ENCODE results near the gene CDX2.
A peak's percentile ranks its signal among the peaks of the same experiment; 100 is the strongest.

CDX2 gene

DNA sequence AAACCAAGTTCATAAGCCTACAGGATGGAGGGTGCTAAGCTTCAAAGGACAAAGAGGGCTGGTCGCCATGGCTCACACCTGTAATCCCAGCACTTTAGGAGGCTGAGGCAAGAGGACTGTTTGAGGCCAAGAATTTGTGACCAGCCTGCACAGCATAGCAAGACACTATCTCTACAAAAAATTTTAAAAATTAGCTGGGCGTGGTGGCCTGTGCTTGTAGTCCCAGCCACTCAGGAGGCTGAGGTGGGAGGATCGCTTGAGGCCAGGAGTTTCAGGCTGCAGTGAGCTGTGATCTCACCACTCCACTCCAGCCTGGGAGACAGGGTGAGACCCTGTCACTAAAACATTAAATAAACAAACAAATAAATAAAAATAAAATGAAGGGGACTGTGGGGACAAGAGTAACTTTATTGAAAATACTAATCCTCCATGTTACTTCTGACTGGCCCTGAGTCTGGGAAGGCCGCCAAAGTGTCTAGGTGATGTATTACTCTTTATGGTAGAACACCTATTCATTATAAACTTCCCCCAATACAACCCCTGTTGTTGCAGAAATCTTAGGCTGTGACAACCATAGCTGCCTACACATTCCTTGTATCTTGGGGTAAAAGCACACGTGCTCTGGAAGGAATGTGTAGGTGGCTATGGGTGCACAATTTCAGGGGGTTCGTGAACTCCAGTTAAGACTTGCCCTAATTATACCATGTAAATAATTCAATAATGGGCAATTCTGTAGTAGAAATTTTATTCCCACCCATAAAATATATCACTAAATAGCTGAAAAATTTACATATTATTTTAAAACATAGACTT lies 34.0 kb upstream of the CDX2 start:
- in situ Hi-C loops (cut with HindIII; ENCODE audit: low sequenced_read_pairs): no loop called here
- no peak for DNase-seq (ENCODE audit: low read depth, low spot score)
- no peak overlapping the region for H3K4me3 ChIP-seq (ENCODE audit: low read depth, low read length)
- TF ChIP-seq, protein P1, sequence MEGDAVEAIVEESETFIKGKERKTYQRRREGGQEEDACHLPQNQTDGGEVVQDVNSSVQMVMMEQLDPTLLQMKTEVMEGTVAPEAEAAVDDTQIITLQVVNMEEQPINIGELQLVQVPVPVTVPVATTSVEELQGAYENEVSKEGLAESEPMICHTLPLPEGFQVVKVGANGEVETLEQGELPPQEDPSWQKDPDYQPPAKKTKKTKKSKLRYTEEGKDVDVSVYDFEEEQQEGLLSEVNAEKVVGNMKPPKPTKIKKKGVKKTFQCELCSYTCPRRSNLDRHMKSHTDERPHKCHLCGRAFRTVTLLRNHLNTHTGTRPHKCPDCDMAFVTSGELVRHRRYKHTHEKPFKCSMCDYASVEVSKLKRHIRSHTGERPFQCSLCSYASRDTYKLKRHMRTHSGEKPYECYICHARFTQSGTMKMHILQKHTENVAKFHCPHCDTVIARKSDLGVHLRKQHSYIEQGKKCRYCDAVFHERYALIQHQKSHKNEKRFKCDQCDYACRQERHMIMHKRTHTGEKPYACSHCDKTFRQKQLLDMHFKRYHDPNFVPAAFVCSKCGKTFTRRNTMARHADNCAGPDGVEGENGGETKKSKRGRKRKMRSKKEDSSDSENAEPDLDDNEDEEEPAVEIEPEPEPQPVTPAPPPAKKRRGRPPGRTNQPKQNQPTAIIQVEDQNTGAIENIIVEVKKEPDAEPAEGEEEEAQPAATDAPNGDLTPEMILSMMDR (IDR thresholded peaks at IDR 0.05; ENCODE audit: low read depth, low read length): no peak

DNA sequence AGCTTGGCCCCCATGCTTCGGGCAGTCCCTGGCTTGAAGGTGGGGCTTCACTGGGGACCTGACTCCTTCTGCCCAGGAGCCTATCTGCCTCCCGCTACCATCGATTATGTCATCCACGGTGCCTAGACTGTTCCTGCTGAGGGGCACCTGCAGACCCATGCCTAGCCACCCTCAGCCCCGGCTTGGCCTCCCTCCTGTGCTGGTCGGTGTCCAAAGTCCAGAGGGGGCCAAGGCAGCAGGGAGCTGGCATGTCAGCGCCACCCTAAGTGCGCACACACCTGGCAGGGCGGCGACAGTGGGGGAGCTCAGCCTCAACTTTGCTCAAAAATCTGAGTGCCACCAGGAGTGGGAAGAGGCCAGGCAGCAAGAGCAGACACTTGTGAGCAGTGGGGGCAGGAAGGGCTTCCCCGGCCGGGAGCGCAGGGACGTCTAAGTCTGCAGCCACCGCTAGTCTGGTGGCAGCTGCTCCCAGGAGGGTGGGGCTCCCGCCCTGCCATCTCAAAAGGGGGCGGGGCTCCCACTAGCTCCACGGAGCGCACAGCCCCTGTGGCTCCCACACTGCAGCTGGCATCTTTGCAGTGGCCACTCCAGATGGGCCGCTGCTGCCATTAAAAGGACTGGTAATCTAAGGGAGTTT lies 32.8 kb upstream of the CDX2 start:
- H3K4me3 ChIP-seq (ENCODE audit: low read depth, low read length): no peak overlapping the region
- TF ChIP-seq, protein P1 (IDR thresholded peaks at IDR 0.05; ENCODE audit: low read depth, low read length): no peak
- in situ Hi-C loops (cut with HindIII; ENCODE audit: low sequenced_read_pairs): no loop called here
- DNase-seq (ENCODE audit: low read depth, low spot score): no peak

DNA sequence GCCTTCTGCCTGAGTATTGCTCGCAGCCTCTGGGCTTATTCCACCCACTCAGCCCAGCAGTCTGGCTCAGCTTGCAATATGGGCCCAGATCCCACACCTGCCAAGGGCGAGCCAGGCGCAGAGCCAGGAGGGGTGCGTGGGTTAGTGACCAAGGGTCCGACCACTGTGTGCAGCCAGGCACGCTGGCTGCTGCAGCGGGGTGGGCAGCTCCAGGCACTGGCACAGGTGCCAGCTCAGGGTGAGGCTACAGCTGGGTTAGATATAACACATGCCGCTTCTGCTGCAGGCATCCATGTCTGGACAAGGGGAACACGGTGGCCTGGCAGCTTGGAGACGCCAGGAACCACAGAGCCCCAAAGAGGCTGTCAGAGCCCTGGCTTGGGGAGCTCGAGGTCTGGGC lies 31.9 kb upstream of the CDX2 start:
- no peak overlapping the region for H3K4me3 ChIP-seq (ENCODE audit: low read depth, low read length)
- TF ChIP-seq, protein P1 (IDR thresholded peaks at IDR 0.05; ENCODE audit: low read depth, low read length): no peak
- DNase-seq (ENCODE audit: low read depth, low spot score): no peak
- in situ Hi-C loops (cut with HindIII; ENCODE audit: low sequenced_read_pairs): no loop called here

DNA sequence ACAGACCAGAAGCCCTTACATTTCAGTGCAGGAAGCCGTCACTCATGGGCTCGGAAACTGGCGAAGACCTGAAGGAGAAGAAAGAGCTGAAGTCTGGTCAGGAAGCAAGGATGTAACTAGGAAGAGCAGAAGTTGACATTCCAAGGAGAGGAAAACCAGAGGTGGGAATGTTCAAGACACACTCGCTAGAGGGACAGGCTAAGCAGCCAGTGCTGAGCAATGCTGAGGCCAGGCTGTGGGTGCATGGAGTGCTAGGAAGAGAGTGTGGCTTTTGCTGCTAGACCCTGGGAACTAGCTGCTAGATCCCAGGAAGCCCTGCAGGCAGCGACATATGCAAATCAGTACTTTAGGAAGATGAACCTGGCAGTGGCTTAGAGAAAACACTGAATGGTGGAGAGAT lies 31.5 kb upstream of the CDX2 start:
- DNase-seq (ENCODE audit: low read depth, low spot score): no peak
- in situ Hi-C loops (cut with HindIII; ENCODE audit: low sequenced_read_pairs): no loop called here
- TF ChIP-seq, protein P1 (IDR thresholded peaks at IDR 0.05; ENCODE audit: low read depth, low read length): no peak
- H3K4me3 ChIP-seq (ENCODE audit: low read depth, low read length): no peak overlapping the region

DNA sequence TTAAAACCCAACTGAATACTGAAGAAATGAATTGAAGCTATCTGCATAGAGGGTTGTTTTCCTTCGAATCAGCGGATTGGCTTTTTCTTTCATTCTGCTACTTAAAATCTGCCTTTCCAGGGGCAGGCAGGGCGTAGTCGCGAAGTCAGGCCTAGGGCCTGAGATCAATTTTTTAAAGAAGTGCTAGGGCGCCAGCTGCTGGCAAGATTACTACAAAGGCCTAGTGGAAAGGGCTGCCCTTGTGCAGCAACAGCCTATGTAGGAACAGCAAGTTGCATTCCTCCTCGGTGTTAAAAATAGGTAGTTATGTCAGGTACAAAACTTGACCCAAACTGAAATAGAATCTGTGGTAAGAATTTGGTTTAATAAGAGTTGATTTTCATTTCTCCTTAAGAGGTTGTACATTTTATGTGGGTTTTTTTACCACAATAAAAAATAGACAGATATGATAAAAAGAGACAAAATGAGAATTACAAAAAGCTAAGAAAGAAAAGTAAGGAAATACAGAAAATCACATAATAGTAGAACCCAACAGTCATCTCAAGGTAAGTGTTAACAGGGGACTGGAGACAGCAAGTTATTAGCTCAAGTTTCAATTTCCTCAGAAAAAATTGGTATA lies 28.9 kb upstream of the CDX2 start:
- in situ Hi-C loops (cut with HindIII; ENCODE audit: low sequenced_read_pairs): no loop called here
- H3K4me3 ChIP-seq (ENCODE audit: low read depth, low read length): no peak overlapping the region
- DNase-seq (ENCODE audit: low read depth, low spot score): peak; percentile 29
- TF ChIP-seq, protein P1 (IDR thresholded peaks at IDR 0.05; ENCODE audit: low read depth, low read length): peak; percentile 57

DNA sequence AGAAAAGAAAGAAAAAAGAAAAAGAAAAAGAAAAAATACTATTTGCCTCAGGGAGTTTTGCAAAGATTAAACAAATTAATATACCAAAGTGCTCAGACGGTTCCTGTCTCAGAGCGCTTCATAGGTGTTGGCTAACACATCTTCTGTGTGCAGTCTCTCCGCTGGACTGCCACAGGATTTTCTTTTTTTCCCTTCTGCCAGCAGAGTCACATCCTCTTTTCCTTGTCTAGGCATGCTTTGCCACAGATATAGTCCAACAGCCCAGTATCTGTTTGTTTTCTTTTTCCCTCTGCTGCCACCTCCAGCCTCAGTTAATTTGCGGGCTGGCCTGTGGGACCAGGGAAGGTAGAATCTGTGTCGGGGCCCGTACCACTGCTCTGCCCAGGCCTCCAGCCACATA lies 22.8 kb upstream of the CDX2 start:
- TF ChIP-seq, protein P1 (IDR thresholded peaks at IDR 0.05; ENCODE audit: low read depth, low read length): no peak
- DNase-seq (ENCODE audit: low read depth, low spot score): no peak
- no peak overlapping the region for H3K4me3 ChIP-seq (ENCODE audit: low read depth, low read length)
- in situ Hi-C loops (cut with HindIII; ENCODE audit: low sequenced_read_pairs): no loop called here
